Stimulated activated naive CD8-positive, alpha-beta T cell treated with anti-CD3 and anti-CD28 coated beads, Interleukin-15, amount 100 ng/mL, for 72 hours (primary cell): ENCODE data around the gene DLG2.
"Not testable (repeated sequence)": the region's sequence is repeated elsewhere in the genome, so short reads cannot be mapped to it uniquely, and the experiment has no call there.

Experiments
- ATAC-seq: fragments of 150-1000 bp; cut with Tn5 transposase; 2 replicates; pipeline ENCODE4 v1.10.0; 2021; ENCODE audit warnings: mild to moderate bottlenecking, moderate library complexity
- DNase-seq, 2 donors: peaks; one replicate each; pipeline ENCODE4 v3.0.0; 2021 to 2022
- H3K27ac Mint-ChIP-seq, 2 donors: one replicate each; pipeline ENCODE4 v1.8.0; 2022; ENCODE audit warnings: mild to moderate bottlenecking in 2 of 2, mixed read lengths in 2 of 2, moderate library complexity in 2 of 2
- H3K27me3 Mint-ChIP-seq: one replicate; pipeline ENCODE4 v1.8.0; 2022; ENCODE audit warnings: mixed read lengths
- H3K4me1 Mint-ChIP-seq: one replicate; pipeline ENCODE4 v1.8.0; 2022; ENCODE audit warnings: mild to moderate bottlenecking, mixed read lengths
- H3K4me3 Mint-ChIP-seq, 2 donors: one replicate each; pipeline ENCODE4 v1.8.0; 2022; ENCODE audit warnings: mild to moderate bottlenecking in 2 of 2, mixed read lengths in 2 of 2, moderate library complexity in 1 of 2
- H3K9me3 Mint-ChIP-seq, 2 donors: one replicate each; pipeline ENCODE4 v1.8.0; 2022; ENCODE audit warnings: mixed read lengths in 2 of 2

DLG2 gene

GRCh38 chr11:83766932-83767331 is 1860.2 kb downstream of the DLG2 start:
- ATAC-seq: no peak
- Mint-ChIP-seq H3K27me3 (peaks cover 9% of the 10 kb centered on the region), H3K4me1 (no peaks in the 10 kb centered on the region), H3K27ac (no peak overlapping the region), H3K4me3 (no peak overlapping the region), H3K9me3 (no peaks in the 10 kb centered on the region)
- DNase-seq: no peak

GRCh38 chr11:83764643-83765042 is 1862.5 kb downstream of the DLG2 start:
- H3K9me3 Mint-ChIP-seq: no peaks in the 10 kb centered on the region
- peaks cover 5% of the 10 kb centered on the region for H3K27me3 Mint-ChIP-seq
- ATAC-seq (no peak), DNase-seq (no peak)
- H3K4me3 Mint-ChIP-seq: no peak overlapping the region
- no peak overlapping the region for H3K27ac Mint-ChIP-seq
- no peaks in the 10 kb centered on the region for H3K4me1 Mint-ChIP-seq

GRCh38 chr11:83760932-83761331 is 1866.2 kb downstream of the DLG2 start:
- H3K27me3 Mint-ChIP-seq: no peaks in the 10 kb centered on the region
- no peak overlapping the region for H3K4me3 Mint-ChIP-seq
- no peaks in the 10 kb centered on the region for H3K9me3 Mint-ChIP-seq
- H3K27ac Mint-ChIP-seq: no peak overlapping the region
- ATAC-seq (no peak), DNase-seq (no peak)
- H3K4me1 Mint-ChIP-seq: no peaks in the 10 kb centered on the region

GRCh38 chr11:83759148-83759547 is 1868.0 kb downstream of the DLG2 start:
- no peak for ATAC-seq
- H3K9me3 Mint-ChIP-seq: no peaks in the 10 kb centered on the region
- no peaks in the 10 kb centered on the region for H3K4me1 Mint-ChIP-seq
- H3K4me3 Mint-ChIP-seq: no peak overlapping the region
- H3K27me3 Mint-ChIP-seq: no peaks in the 10 kb centered on the region
- no peak overlapping the region for H3K27ac Mint-ChIP-seq
- no peak for DNase-seq

GRCh38 chr11:83751041-83751440 is 1876.1 kb downstream of the DLG2 start:
- H3K27me3 Mint-ChIP-seq: peaks cover 18% of the 10 kb centered on the region
- H3K4me1 Mint-ChIP-seq: no peaks in the 10 kb centered on the region
- ATAC-seq: no peak
- DNase-seq: no peak
- H3K27ac Mint-ChIP-seq: no peak overlapping the region
- H3K4me3 Mint-ChIP-seq: no peak overlapping the region
- H3K9me3 Mint-ChIP-seq: no peaks in the 10 kb centered on the region

GRCh38 chr11:83746921-83747585 is 1880.1 kb downstream of the DLG2 start:
- Mint-ChIP-seq H3K4me3 (no peak overlapping the region), H3K4me1 (no peaks in the 10 kb centered on the region), H3K9me3 (peaks cover 5 to 15% of the 10 kb centered on the region in 2 donors), H3K27me3 (peaks cover 13% of the 10 kb centered on the region), H3K27ac (no peak overlapping the region)
- no peak for ATAC-seq
- DNase-seq: no peak

- Mint-ChIP-seq H3K27me3 (peaks cover 5% of the 10 kb centered on the region), H3K27ac (no peak overlapping the region), H3K4me3 (no peak overlapping the region), H3K4me1 (no peaks in the 10 kb centered on the region), H3K9me3 (peaks cover 5 to 15% of the 10 kb centered on the region in 2 donors)
- DNase-seq (no peak), ATAC-seq (no peak)
Measured at GRCh38 chr11:83744620-83745192, 1882.4 kb downstream of the DLG2 start.

GRCh38 chr11:83736684-83737083 is 1890.5 kb downstream of the DLG2 start:
- Mint-ChIP-seq H3K9me3 (no peaks in the 10 kb centered on the region), H3K27ac (no peak overlapping the region), H3K4me3 (no peak overlapping the region), H3K4me1 (no peaks in the 10 kb centered on the region), H3K27me3 (no peaks in the 10 kb centered on the region)
- ATAC-seq (no peak), DNase-seq (no peak)

- Mint-ChIP-seq H3K9me3 (no peaks in the 10 kb centered on the region), H3K27ac (no peak overlapping the region), H3K27me3 (no peaks in the 10 kb centered on the region), H3K4me1 (no peaks in the 10 kb centered on the region), H3K4me3 (no peak overlapping the region)
- ATAC-seq: no peak
- no peak for DNase-seq
Measured at GRCh38 chr11:83734120-83734519, 1893.0 kb downstream of the DLG2 start.

- H3K9me3 Mint-ChIP-seq, H3K27ac Mint-ChIP-seq, DNase-seq, H3K4me1 Mint-ChIP-seq, ATAC-seq, H3K4me3 Mint-ChIP-seq, H3K27me3 Mint-ChIP-seq: not testable (repeated sequence)
Measured at GRCh38 chr11:83731288-83731687, 1895.9 kb downstream of the DLG2 start.

- Mint-ChIP-seq H3K27me3 (peaks cover 25% of the 10 kb centered on the region), H3K9me3 (no peaks in the 10 kb centered on the region), H3K4me1 (peaks cover 13% of the 10 kb centered on the region), H3K27ac (no peak overlapping the region), H3K4me3 (no peak overlapping the region)
- DNase-seq (no peak), ATAC-seq (no peak)
Measured at GRCh38 chr11:83728281-83728680, 1898.9 kb downstream of the DLG2 start.

GRCh38 chr11:83727251-83727650 is 1899.9 kb downstream of the DLG2 start:
- ATAC-seq (peak; percentile 25), DNase-seq (no peak)
- Mint-ChIP-seq H3K4me1 (peaks cover 13% of the 10 kb centered on the region), H3K9me3 (no peaks in the 10 kb centered on the region), H3K4me3 (no peak overlapping the region), H3K27me3 (peaks cover 25% of the 10 kb centered on the region), H3K27ac (no peak overlapping the region)

- peaks cover 25% of the 10 kb centered on the region for H3K27me3 Mint-ChIP-seq
- peaks cover 13% of the 10 kb centered on the region for H3K4me1 Mint-ChIP-seq
- no peaks in the 10 kb centered on the region for H3K9me3 Mint-ChIP-seq
- no peak overlapping the region for H3K27ac Mint-ChIP-seq
- no peak overlapping the region for H3K4me3 Mint-ChIP-seq
- ATAC-seq (no peak), DNase-seq (no peak)
Measured at GRCh38 chr11:83726316-83726715, 1900.8 kb downstream of the DLG2 start.

GRCh38 chr11:83725728-83726127 is 1901.4 kb downstream of the DLG2 start:
- H3K9me3 Mint-ChIP-seq: no peaks in the 10 kb centered on the region
- ATAC-seq (no peak), DNase-seq (no peak)
- H3K27ac Mint-ChIP-seq: no peak overlapping the region
- H3K4me3 Mint-ChIP-seq: no peak overlapping the region
- H3K27me3 Mint-ChIP-seq: peaks cover 25% of the 10 kb centered on the region
- H3K4me1 Mint-ChIP-seq: peaks cover 13% of the 10 kb centered on the region

- Mint-ChIP-seq H3K27ac (no peak overlapping the region), H3K9me3 (no peaks in the 10 kb centered on the region), H3K27me3 (peaks cover 25% of the 10 kb centered on the region), H3K4me1 (peaks cover 13% of the 10 kb centered on the region), H3K4me3 (no peak overlapping the region)
- DNase-seq (no peak), ATAC-seq (no peak)
Measured at GRCh38 chr11:83725269-83725560, 1901.9 kb downstream of the DLG2 start.

GRCh38 chr11:83723999-83724398 is 1903.1 kb downstream of the DLG2 start:
- ATAC-seq (peak; percentile 75), DNase-seq (peak in 1 of 2 donors; percentile 13)
- Mint-ChIP-seq H3K4me3 (peak overlapping the region; percentile 66 to 71), H3K27me3 (peaks cover 25% of the 10 kb centered on the region), H3K9me3 (no peaks in the 10 kb centered on the region), H3K27ac (peak overlapping the region in 1 of 2 donors; percentile 63), H3K4me1 (peaks cover 13% of the 10 kb centered on the region)
